Right lobe of liver (tissue), 6 donors: ENCODE data around the gene C1orf232. TPM values are rescaled to one million over a fixed set of nuclear protein-coding genes. Genes with fewer than 3 reads are reported as not detected.

Experiments
- ATAC-seq, 4 donors: fragments of 200-7000 bp; cut with Tn5 transposase; one replicate each; pipeline ENCODE4 v1.9.1; 2020; ENCODE audit warnings: mild to moderate bottlenecking in 4 of 4, moderate library complexity in 4 of 4
- DNase-seq, 3 donors: peaks; one replicate each; pipeline ENCODE4 v3.0.0-alpha.2; 2020
- H3K27ac ChIP-seq, 3 donors: fragments of 200-600 bp; one replicate each; pipeline ENCODE4 v1.8.0; 2022
- H3K27me3 ChIP-seq, 2 donors: fragments of 200-600 bp; one replicate each; pipeline ENCODE4 v1.8.0; 2022
- H3K36me3 ChIP-seq, 4 donors: fragments of 200-600 bp; sonication (generic) in 1 of 4; one replicate each; pipeline versions ENCODE4 v1.5.1 to v1.8.0; 2017 to 2022; ENCODE audit warnings: control low read depth in 1 of 4
- H3K4me1 ChIP-seq, 4 donors: fragments of 200-600 bp; sonication (generic) in 1 of 4; one replicate each; pipeline versions ENCODE4 v1.5.1 to v1.8.0; 2017 to 2022; ENCODE audit warnings: control low read depth in 1 of 4
- H3K4me3 ChIP-seq, 3 donors: fragments of 200-600 bp; one replicate each; pipeline ENCODE4 v1.8.0; 2022
- H3K9me3 ChIP-seq, 4 donors: fragments of 200-600 bp; sonication (generic) in 1 of 4; one replicate each; pipeline versions ENCODE4 v1.5.1 to v1.8.0; 2017 to 2022; ENCODE audit warnings: control low read depth in 1 of 4
- POLR2A ChIP-seq: fragments of 450-650 bp; IDR thresholded peaks from one replicate; pipeline ENCODE4 v1.6.1; 2017; ENCODE audit warnings: antibody characterized with exemption, mild to moderate bottlenecking
- WGBS: methylation state at CpG from one replicate; pipeline ENCODE4 v1.1.6; 2018; ENCODE audit warnings: low coverage, low lambda C conversion rate; ENCODE audit not compliant: insufficient coverage; ENCODE audit errors: missing lambda C conversion rate; 5-methylcytosine and 5-hydroxymethylcytosine counted together
- intact Hi-C, 2 donors: fragments of 100-400 bp; cut with DNase I; formaldehyde crosslinking; loops; one replicate each; pipeline versions ENCODE4 v1.11.2 to v1.14.1; 2022
- total RNA-seq, 6 experiments: library from RNA; depleted of rRNA in 2 of 6; stranded (reverse); fragments of >200 nt in 2 of 6; fragmentation: NEBNext Ultra II Directional in 3 of 6; extraction: Animal tissue kit (Norgen Biotek cat#: 25700) in 3 of 6; gene quantifications; one replicate each; pipeline versions ENCODE4 v1.1.0 to v1.2.4, GENCODE V29; 2016 to 2023
- TF ChIP-seq, protein P1 (sequence below), 4 donors: fragments of 200-600 bp in 3 of 4; fragments of 450-650 bp in 1 of 4; IDR thresholded peaks; one replicate each; pipeline versions ENCODE4 v1.5.1 to v1.8.0; 2016 to 2022; ENCODE audit warnings: antibody characterized with exemption in 4 of 4, mild to moderate bottlenecking in 2 of 4
- donor health status: DM: no; HTN: yes; CAD: no.
- donor health status: DM: no; HTN: no; CAD: no.
- donor health status: DM: no; HTN: no; CAD: no.
- donor health status: DM: no; HTN: yes; CAD: no.
- donor health status: DM: no; HTN: yes; CAD: no.

C1orf232 gene
- total RNA-seq, 6 experiments from 2014 or later = not detected

DNA sequence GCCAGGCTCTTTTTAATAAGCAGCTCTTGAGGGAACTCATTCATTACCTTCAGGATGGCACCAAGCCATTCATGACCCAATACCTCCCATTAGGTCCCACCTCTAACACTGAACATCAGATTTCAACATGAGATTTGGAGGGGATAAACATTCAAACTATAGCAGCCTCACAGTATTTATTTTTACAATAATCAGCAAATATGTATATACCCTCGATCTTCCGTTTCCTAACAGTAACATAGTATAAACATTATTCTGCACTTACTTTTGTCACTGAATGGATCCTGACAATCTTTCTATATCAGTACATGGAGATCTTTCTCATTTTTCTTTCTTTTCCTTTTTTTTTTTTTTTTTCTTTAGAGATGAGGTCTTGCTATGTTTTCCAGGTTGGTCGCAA lies 27.0 kb upstream of the C1orf232 start:
- no peaks in the 10 kb centered on the region for H3K4me1 ChIP-seq
- no peaks in the 10 kb centered on the region for H3K9me3 ChIP-seq
- intact Hi-C loops = no loop called here
- H3K36me3 ChIP-seq = no peaks in the 10 kb centered on the region
- H3K27ac ChIP-seq = no peak overlapping the region
- no peak for TF ChIP-seq POLR2A
- TF ChIP-seq, protein P1, sequence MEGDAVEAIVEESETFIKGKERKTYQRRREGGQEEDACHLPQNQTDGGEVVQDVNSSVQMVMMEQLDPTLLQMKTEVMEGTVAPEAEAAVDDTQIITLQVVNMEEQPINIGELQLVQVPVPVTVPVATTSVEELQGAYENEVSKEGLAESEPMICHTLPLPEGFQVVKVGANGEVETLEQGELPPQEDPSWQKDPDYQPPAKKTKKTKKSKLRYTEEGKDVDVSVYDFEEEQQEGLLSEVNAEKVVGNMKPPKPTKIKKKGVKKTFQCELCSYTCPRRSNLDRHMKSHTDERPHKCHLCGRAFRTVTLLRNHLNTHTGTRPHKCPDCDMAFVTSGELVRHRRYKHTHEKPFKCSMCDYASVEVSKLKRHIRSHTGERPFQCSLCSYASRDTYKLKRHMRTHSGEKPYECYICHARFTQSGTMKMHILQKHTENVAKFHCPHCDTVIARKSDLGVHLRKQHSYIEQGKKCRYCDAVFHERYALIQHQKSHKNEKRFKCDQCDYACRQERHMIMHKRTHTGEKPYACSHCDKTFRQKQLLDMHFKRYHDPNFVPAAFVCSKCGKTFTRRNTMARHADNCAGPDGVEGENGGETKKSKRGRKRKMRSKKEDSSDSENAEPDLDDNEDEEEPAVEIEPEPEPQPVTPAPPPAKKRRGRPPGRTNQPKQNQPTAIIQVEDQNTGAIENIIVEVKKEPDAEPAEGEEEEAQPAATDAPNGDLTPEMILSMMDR (IDR thresholded peaks at IDR 0.05) = no peak
- DNase-seq (no peak), ATAC-seq (no peak)
- H3K27me3 ChIP-seq = no peaks in the 10 kb centered on the region
- WGBS = 53% methylated on average over 3 of the region's 3 CpGs
- no peak overlapping the region for H3K4me3 ChIP-seq

DNA sequence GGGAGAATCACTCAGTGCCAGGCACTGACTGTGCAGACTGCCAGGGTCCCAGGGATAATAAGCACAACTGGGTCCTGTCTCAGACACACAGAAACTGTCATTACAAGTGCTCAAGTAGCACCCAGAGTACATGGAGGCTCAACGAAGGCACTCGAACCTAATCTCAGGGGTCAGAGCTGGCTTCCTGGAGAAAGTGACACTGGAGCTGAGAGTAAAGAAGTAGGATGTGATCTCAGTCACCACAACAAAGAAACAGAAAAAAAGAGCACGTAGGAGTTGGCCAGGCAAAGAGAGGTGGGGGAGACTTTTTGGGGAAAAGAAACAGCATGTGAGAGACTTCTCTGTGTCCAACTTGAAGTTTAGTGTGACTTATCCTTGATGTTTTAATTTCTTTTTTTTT lies 23.0 kb upstream of the C1orf232 start:
- Histone ChIP-seq H3K27ac (no peak overlapping the region), H3K27me3 (no peaks in the 10 kb centered on the region), H3K4me1 (no peaks in the 10 kb centered on the region), H3K36me3 (no peaks in the 10 kb centered on the region), H3K4me3 (no peak overlapping the region), H3K9me3 (no peaks in the 10 kb centered on the region)
- intact Hi-C loops = no loop called here
- ATAC-seq = no peak
- no peak for DNase-seq
- WGBS = 43% methylated on average over 3 of the region's 3 CpGs
- TF ChIP-seq POLR2A = no peak
- TF ChIP-seq, protein P1 (IDR thresholded peaks at IDR 0.05) = no peak

DNA sequence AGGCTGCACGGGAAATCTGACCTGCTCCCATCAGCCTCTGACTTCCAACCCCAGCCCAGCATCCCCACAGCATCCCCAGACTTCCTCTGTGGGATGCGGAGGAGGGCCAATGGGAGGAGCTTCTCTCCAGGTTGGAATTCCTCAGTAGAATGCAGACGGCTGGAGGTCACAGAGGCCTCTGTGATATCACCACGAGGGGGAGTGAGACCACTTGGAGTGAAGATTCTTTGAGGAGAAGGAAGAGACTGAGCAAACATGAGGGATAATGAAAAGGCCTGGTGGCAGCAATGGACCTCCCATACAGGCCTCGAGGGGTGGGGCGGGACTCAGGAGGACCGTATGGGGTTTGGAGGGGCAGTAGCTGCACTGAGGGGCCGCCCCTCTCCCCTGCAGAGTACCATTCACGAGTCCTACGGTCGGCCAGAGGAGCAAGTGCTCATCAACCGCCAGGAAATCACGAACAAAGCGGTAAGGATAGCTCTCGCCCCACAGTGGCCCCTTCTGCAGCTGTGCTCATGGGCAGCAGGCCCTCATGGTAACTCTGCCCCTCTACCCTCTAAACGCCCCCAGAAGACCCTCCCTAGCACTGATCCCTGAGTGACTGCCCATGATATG lies 21.7 kb upstream of the C1orf232 start, which contains the start of gene CATSPER4:
Gene CATSPER4 (plus strand): TSS at position 230 of the 615 bp plus-strand sequence. CDS start 26 bp downstream, at position 256.
- no peaks in the 10 kb centered on the region for H3K9me3 ChIP-seq
- 52% methylated on average over 8 of the region's 16 CpGs for WGBS

DNA sequence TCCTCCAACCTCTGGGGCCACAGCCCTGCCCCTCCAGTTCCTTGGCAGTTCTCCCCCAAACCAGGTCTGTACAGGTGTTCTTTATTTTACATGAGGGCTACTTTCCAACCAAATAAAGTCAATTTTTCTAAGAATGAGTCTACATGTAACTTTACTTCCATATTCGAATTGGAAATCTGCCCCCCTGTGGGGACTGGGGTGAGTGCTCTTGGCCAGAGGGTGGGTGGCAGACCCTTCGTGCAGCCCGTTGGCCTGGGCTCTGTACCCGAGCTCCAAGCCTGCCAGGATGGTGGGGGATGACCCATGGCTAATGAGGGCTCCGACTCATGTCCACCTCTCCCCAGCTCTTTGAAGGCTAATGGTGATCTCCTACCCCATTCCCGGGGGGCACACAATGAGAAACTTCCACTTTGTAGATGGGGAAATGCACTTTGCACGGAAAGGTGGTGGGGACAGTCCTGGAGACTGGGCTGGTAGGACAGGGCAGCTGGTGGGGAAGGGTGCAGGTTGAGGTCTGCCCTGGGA lies 21.1 kb upstream of the C1orf232 start:
- DNase-seq (no peak), ATAC-seq (no peak)
- 82% methylated on average over 5 of the region's 7 CpGs for WGBS
- no peak overlapping the region for H3K4me3 ChIP-seq
- no peaks in the 10 kb centered on the region for H3K36me3 ChIP-seq
- TF ChIP-seq, protein P1 (IDR thresholded peaks at IDR 0.05) = no peak
- TF ChIP-seq POLR2A = no peak
- H3K27me3 ChIP-seq = no peaks in the 10 kb centered on the region
- no peak overlapping the region for H3K27ac ChIP-seq
- intact Hi-C loops = no loop called here
- H3K9me3 ChIP-seq = no peaks in the 10 kb centered on the region
- H3K4me1 ChIP-seq = no peaks in the 10 kb centered on the region

More for the DNA sequence above, 21.7 kb upstream of the C1orf232 start, which contains the start of gene CATSPER4:
- Histone ChIP-seq H3K27ac (no peak within 1 kb of the TSS), H3K4me1 (no peaks in the 10 kb centered on the region), H3K36me3 (no peaks in the 10 kb centered on the region), H3K4me3 (no peak within 1 kb of the TSS), H3K27me3 (no peaks in the 10 kb centered on the region)
- TF ChIP-seq, protein P1 (IDR thresholded peaks at IDR 0.05) = no peak
- TF ChIP-seq POLR2A = no peak
- ATAC-seq (no peak), DNase-seq (no peak)
- intact Hi-C loops = no loop called here
